Loucy (cell line): ENCODE results near the gene RILP.

ENCODE experiments used
- H2AFZ ChIP-seq: fragments of 200-600 bp; sonication (generic); 2 replicates; pipeline ENCODE4 v1.6.0; 2016; ENCODE audit warnings: antibody characterized with exemption, mild to moderate bottlenecking, low read length, moderate library complexity
- H3F3A ChIP-seq: fragments of 200-600 bp; 2 replicates; pipeline ENCODE4 v1.6.0; 2016; ENCODE audit warnings: antibody characterized with exemption, low read depth, mild to moderate bottlenecking
- H3K27me3 ChIP-seq: fragments of 200-600 bp; sonication (generic); 2 replicates; pipeline ENCODE4 v1.6.1; 2014; ENCODE audit warnings: low read length, mild to moderate bottlenecking; ENCODE audit not compliant: insufficient read depth, poor library complexity, severe bottlenecking
- H3K36me3 ChIP-seq: fragments of 200-600 bp; sonication (generic); 2 replicates; pipeline ENCODE4 v1.6.1; 2016; ENCODE audit warnings: low read length; ENCODE audit not compliant: insufficient read depth
- H3K4me1 ChIP-seq: fragments of 200-600 bp; sonication (generic); 2 replicates; pipeline ENCODE4 v1.5.1; 2014; ENCODE audit warnings: low read length, mild to moderate bottlenecking; ENCODE audit not compliant: insufficient read depth, poor library complexity, severe bottlenecking
- H3K4me2 ChIP-seq: fragments of 200-600 bp; sonication (generic); 2 replicates; pipeline ENCODE4 v1.6.0; 2014; ENCODE audit warnings: antibody characterized with exemption, low read length, low read depth, mild to moderate bottlenecking; ENCODE audit not compliant: poor library complexity, severe bottlenecking
- H3K4me3 ChIP-seq: fragments of 200-600 bp; sonication (generic); 2 replicates; pipeline ENCODE4 v1.5.1; 2014; ENCODE audit warnings: low read length, mild to moderate bottlenecking, mixed read lengths; ENCODE audit not compliant: poor library complexity, severe bottlenecking
- H3K79me2 ChIP-seq: fragments of 200-600 bp; sonication (generic); 2 replicates; pipeline ENCODE4 v1.6.1; 2014; ENCODE audit warnings: low read length; ENCODE audit not compliant: insufficient read depth
- H3K9ac ChIP-seq: fragments of 200-600 bp; sonication (generic); 2 replicates; pipeline ENCODE4 v1.6.0; 2014; ENCODE audit warnings: mild to moderate bottlenecking, low read depth, low read length, moderate library complexity; ENCODE audit not compliant: poor library complexity, severe bottlenecking
- H3K9me2 ChIP-seq: fragments of 200-600 bp; sonication (generic); replicated peaks from 2 replicates; pipeline ENCODE4 v1.6.1; 2016; ENCODE audit warnings: low read depth, low read length, mixed read lengths
- H3K9me3 ChIP-seq: fragments of 200-600 bp; sonication (generic); 2 replicates; pipeline ENCODE4 v1.6.1; 2014; ENCODE audit warnings: mild to moderate bottlenecking, antibody characterized with exemption, low read length, low read depth; ENCODE audit not compliant: insufficient read depth
- H4K20me1 ChIP-seq: fragments of 200-600 bp; sonication (generic); 2 replicates; pipeline ENCODE4 v1.6.0; 2014; ENCODE audit warnings: antibody characterized with exemption, low read length, mild to moderate bottlenecking; ENCODE audit not compliant: insufficient read depth, poor library complexity, severe bottlenecking
- CTCF ChIP-seq: fragments of 200-600 bp; sonication (generic); conservative IDR thresholded peaks from 2 replicates; pipeline ENCODE4 v1.5.1; 2014; ENCODE audit warnings: mild to moderate bottlenecking, antibody characterized with exemption, low read length
- EZH2phosphoT487 ChIP-seq: fragments of 200-600 bp; IDR thresholded peaks from 2 replicates; pipeline ENCODE4 v1.6.1; 2018; ENCODE audit warnings: antibody characterized with exemption, mild to moderate bottlenecking, moderate library complexity, borderline replicate concordance

RILP gene

GRCh38 chr17:1638624-1639300 is 10.9 kb downstream of the RILP start:
- Histone ChIP-seq H3F3A (no peaks in the 10 kb centered on the region), H3K9me2 (no peaks in the 10 kb centered on the region), H4K20me1 (peaks cover 4% of the 10 kb centered on the region), H3K36me3 (no peaks in the 10 kb centered on the region), H3K4me3 (no peak overlapping the region), H3K9me3 (no peaks in the 10 kb centered on the region), H3K27me3 (no peaks in the 10 kb centered on the region), H2AFZ (no peak overlapping the region), H3K4me2 (no peak overlapping the region), H3K9ac (no peak overlapping the region), H3K4me1 (no peaks in the 10 kb centered on the region), H3K79me2 (peaks cover 3% of the 10 kb centered on the region; the same call in 1 of the 2 replicates)
- TF ChIP-seq EZH2phosphoT487 = no peak
- no peak for TF ChIP-seq CTCF

GRCh38 chr17:1638171-1638590 is 11.5 kb downstream of the RILP start:
- no peaks in the 10 kb centered on the region for H3K4me1 ChIP-seq
- no peaks in the 10 kb centered on the region for H3K9me3 ChIP-seq
- H4K20me1 ChIP-seq = peaks cover 4% of the 10 kb centered on the region
- H3K79me2 ChIP-seq = no peaks in the 10 kb centered on the region
- no peaks in the 10 kb centered on the region for H3K27me3 ChIP-seq
- H2AFZ ChIP-seq = no peak overlapping the region
- no peak for TF ChIP-seq CTCF
- TF ChIP-seq EZH2phosphoT487 = no peak
- no peaks in the 10 kb centered on the region for H3K9me2 ChIP-seq
- no peak overlapping the region for H3K9ac ChIP-seq
- no peak overlapping the region for H3K4me3 ChIP-seq
- no peak overlapping the region for H3K4me2 ChIP-seq
- H3K36me3 ChIP-seq = no peaks in the 10 kb centered on the region
- H3F3A ChIP-seq = no peaks in the 10 kb centered on the region

GRCh38 chr17:1636732-1637285 is 12.9 kb downstream of the RILP start:
- no peak overlapping the region for H3K4me2 ChIP-seq
- H3K9me3 ChIP-seq = no peaks in the 10 kb centered on the region
- H3K9ac ChIP-seq = no peak overlapping the region
- no peaks in the 10 kb centered on the region for H3K9me2 ChIP-seq
- H3K4me1 ChIP-seq = no peaks in the 10 kb centered on the region
- H3K27me3 ChIP-seq = no peaks in the 10 kb centered on the region
- no peaks in the 10 kb centered on the region for H4K20me1 ChIP-seq
- H3K4me3 ChIP-seq = no peak overlapping the region
- H2AFZ ChIP-seq = no peak overlapping the region
- no peak for TF ChIP-seq EZH2phosphoT487
- no peak for TF ChIP-seq CTCF
- H3K79me2 ChIP-seq = no peaks in the 10 kb centered on the region
- H3F3A ChIP-seq = no peaks in the 10 kb centered on the region
- no peaks in the 10 kb centered on the region for H3K36me3 ChIP-seq
